ENCODE measurements around the gene APP. TPM values are rescaled to one million over a fixed set of nuclear protein-coding genes. Genes with fewer than 3 reads are reported as not detected.

APP gene
- total RNA-seq, 2 donors from 2014 or later, result 460 to 557 TPM

- Mint-ChIP-seq H3K4me1 (peaks cover 29% of the 10 kb centered on the region), H3K9me3 (no peaks in the 10 kb centered on the region), H3K27ac (peak overlapping the region; percentile 82), H3K36me3 (ENCODE audit: low read depth) (no peaks in the 10 kb centered on the region), H3K4me3 (peak overlapping the region; percentile 97), H3K27me3 (ENCODE audit: insufficient read depth) (peaks cover 9% of the 10 kb centered on the region)
- H3K36me3 ChIP-seq (ENCODE audit: control insufficient read depth, insufficient read depth, low read length), result no peaks in the 10 kb centered on the region
- no peak for TF ChIP-seq CTCF (conservative IDR thresholded peaks at IDR 0.05)
- H3K4me1 ChIP-seq (ENCODE audit: control insufficient read depth, insufficient read depth, low read length), result no peaks in the 10 kb centered on the region
- peak overlapping the region; percentile 94 for H3K4me3 ChIP-seq (ENCODE audit: low read length)
- no peak overlapping the region for H3K27ac ChIP-seq (ENCODE audit: low read depth, low read length)
- DNase-seq, result no peak
- WGBS, 2 experiments (ENCODE audit: insufficient coverage in 1 of 2, insufficient read length in 1 of 2), result 61 to 73% methylated on average over 12 to 17 of the region's 17 CpGs
- no peaks in the 10 kb centered on the region for H3K9me3 ChIP-seq (ENCODE audit: control insufficient read depth, low read length)
- peaks cover 6% of the 10 kb centered on the region for H3K27me3 ChIP-seq (ENCODE audit: control insufficient read depth, insufficient read depth, low read length, poor library complexity, severe bottlenecking)
- H3K9ac ChIP-seq (ENCODE audit: extremely low read depth, low read length, poor library complexity, severe bottlenecking), result peak overlapping the region; percentile 83
Observed at GRCh38 chr21:26171258-26172100, 909 bp upstream of the APP start.

GRCh38 chr21:26169611-26170470 is 729 bp downstream of the APP start:
- Mint-ChIP-seq H3K4me3 (peak overlapping the region; percentile 97), H3K9me3 (no peaks in the 10 kb centered on the region), H3K27ac (peak overlapping the region; percentile 96), H3K4me1 (peaks cover 40% of the 10 kb centered on the region), H3K27me3 (ENCODE audit: insufficient read depth) (peaks cover 9% of the 10 kb centered on the region), H3K36me3 (ENCODE audit: low read depth) (peaks cover 3% of the 10 kb centered on the region)
- no peak for TF ChIP-seq CTCF (conservative IDR thresholded peaks at IDR 0.05)
- Histone ChIP-seq H3K9me3 (ENCODE audit: control insufficient read depth, low read length) (no peaks in the 10 kb centered on the region), H3K36me3 (ENCODE audit: control insufficient read depth, insufficient read depth, low read length) (no peaks in the 10 kb centered on the region), H3K27me3 (ENCODE audit: control insufficient read depth, insufficient read depth, low read length, poor library complexity, severe bottlenecking) (peaks cover 6% of the 10 kb centered on the region), H3K4me3 (ENCODE audit: low read length) (peak overlapping the region; percentile 94), H3K4me1 (ENCODE audit: control insufficient read depth, insufficient read depth, low read length) (no peaks in the 10 kb centered on the region), H3K27ac (ENCODE audit: low read depth, low read length) (peak overlapping the region; percentile 87), H3K9ac (ENCODE audit: extremely low read depth, low read length, poor library complexity, severe bottlenecking) (peak overlapping the region; percentile 83)
- peak; percentile 81 for DNase-seq
- 0 to 1% methylated on average over 19 to 80 of the region's 80 CpGs for WGBS, 2 experiments (ENCODE audit: insufficient coverage in 1 of 2, insufficient read length in 1 of 2)

GRCh38 chr21:26169061-26169610 is 1.4 kb downstream of the APP start:
- peak; percentile 78 for DNase-seq
- peak; percentile 68 for TF ChIP-seq CTCF (conservative IDR thresholded peaks at IDR 0.05)
- H3K27me3 ChIP-seq (ENCODE audit: control insufficient read depth, insufficient read depth, low read length, poor library complexity, severe bottlenecking), result peaks cover 6% of the 10 kb centered on the region
- H3K4me3 ChIP-seq (ENCODE audit: low read length), result peak overlapping the region; percentile 94
- no peaks in the 10 kb centered on the region for H3K4me1 ChIP-seq (ENCODE audit: control insufficient read depth, insufficient read depth, low read length)
- H3K27ac ChIP-seq (ENCODE audit: low read depth, low read length), result peak overlapping the region; percentile 87
- H3K4me3 Mint-ChIP-seq, result peak overlapping the region; percentile 97
- no peaks in the 10 kb centered on the region for H3K36me3 ChIP-seq (ENCODE audit: control insufficient read depth, insufficient read depth, low read length)
- H3K9me3 ChIP-seq (ENCODE audit: control insufficient read depth, low read length), result no peaks in the 10 kb centered on the region
- no peaks in the 10 kb centered on the region for H3K9me3 Mint-ChIP-seq
- WGBS, 2 experiments (ENCODE audit: insufficient coverage in 1 of 2, insufficient read length in 1 of 2), result 0% methylated on average over 5 to 18 of the region's 18 CpGs
- peaks cover 7% of the 10 kb centered on the region for H3K27me3 Mint-ChIP-seq (ENCODE audit: insufficient read depth)
- peak overlapping the region; percentile 83 for H3K9ac ChIP-seq (ENCODE audit: extremely low read depth, low read length, poor library complexity, severe bottlenecking)
- H3K4me1 Mint-ChIP-seq, result peaks cover 40% of the 10 kb centered on the region
- H3K27ac Mint-ChIP-seq, result peak overlapping the region; percentile 96
- peaks cover 3% of the 10 kb centered on the region for H3K36me3 Mint-ChIP-seq (ENCODE audit: low read depth)

Data from endodermal cell (in vitro differentiated cells).